ENCODE results near the gene SGMS1. TPM values are rescaled to one million over a fixed set of nuclear protein-coding genes. Genes with fewer than 3 reads are reported as not detected.

Gene SGMS1
- total RNA-seq, 1 experiment from 2014 or later = 20.4 TPM

DNA sequence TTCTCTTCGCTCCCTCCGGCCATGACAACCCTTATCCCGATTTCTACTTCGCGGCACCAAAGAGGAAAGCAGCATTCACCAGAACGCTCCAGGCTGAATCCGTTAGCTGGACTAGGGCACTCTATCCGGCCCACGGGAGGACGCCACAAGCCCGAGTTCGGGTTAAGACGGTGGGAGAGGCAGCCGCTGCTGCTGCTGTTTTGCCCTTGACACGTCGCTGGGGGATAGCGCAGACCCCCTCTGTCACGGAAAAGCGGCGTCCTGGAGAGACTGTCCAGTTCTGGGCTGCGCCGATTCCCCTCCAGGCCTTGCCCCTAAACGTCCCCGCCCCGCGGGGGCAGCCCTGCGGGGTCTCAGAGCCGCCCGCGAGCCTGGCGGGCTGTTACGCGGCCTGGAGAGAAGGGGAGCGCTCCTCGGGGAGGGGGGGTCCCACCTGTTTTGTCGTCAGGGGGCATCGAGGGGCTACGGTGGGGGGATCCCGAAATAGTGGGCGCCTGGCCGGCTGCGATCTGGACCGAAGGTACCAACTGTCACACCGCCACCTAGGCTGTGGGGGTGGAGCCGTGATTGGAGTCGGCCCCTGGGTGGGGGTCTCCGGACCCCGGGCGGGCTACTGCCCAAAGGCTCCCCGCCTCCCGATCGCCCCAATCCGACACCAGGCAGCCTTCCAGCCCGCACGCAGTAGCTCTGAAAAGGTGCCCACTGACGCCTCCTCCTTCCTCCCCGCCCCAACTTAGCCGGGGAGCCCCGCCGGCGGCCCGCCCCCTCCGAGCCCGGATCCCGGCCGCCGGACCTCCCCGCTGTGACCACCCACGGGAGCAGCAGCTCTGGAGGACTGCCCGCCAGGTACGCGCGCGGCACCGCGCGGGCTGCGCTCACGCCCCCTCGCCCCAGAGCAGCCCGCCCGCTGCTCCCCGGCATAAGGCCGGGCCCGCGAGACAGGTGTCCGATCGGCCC lies 772 bp downstream of the SGMS1 start:
- Histone ChIP-seq H3K9ac (ENCODE audit: extremely low read depth, insufficient read length, low read length) (peak overlapping the region; percentile 47), H3T11ph (ENCODE audit: low read length) (no peak overlapping the region), H3K56ac (ENCODE audit: insufficient read length, low read depth, low read length) (no peak overlapping the region), H2AK5ac (ENCODE audit: insufficient read length, low read length) (no peak overlapping the region), H3K27ac (ENCODE audit: insufficient read length, low read depth, low read length) (no peak overlapping the region), H3K4ac (ENCODE audit: low read depth, low read length) (no peak overlapping the region), H3K79me1 (ENCODE audit: insufficient read depth, low read depth, low read length, poor library complexity, severe bottlenecking) (no peaks in the 10 kb centered on the region), H2BK120ac (ENCODE audit: low read depth, low read length, poor library complexity, severe bottlenecking) (no peak overlapping the region), H3K23ac (ENCODE audit: insufficient read length, low read depth, low read length) (no peak overlapping the region), H3K23me2 (ENCODE audit: insufficient read length, low read depth, low read length, poor library complexity, severe bottlenecking) (peaks cover 28% of the 10 kb centered on the region), H2BK15ac (ENCODE audit: low read depth, low read length) (no peak overlapping the region), H3K18ac (ENCODE audit: insufficient read length, low read depth, low read length) (no peak overlapping the region), H2BK12ac (ENCODE audit: insufficient read length, low read depth, low read length) (no peak overlapping the region), H2BK5ac (ENCODE audit: insufficient read length, low read length) (no peak overlapping the region), H3K4me2 (ENCODE audit: insufficient read depth, insufficient read length, low read length) (peak overlapping the region; percentile 82), H3K79me2 (ENCODE audit: insufficient read depth, low read length) (no peaks in the 10 kb centered on the region; the same call in 1 of the 2 replicates), H4K8ac (replicated peaks; ENCODE audit: insufficient read length, low read depth, low read length) (no peak overlapping the region), H4K5ac (ENCODE audit: insufficient read length, low read depth, low read length) (no peak overlapping the region), H3K9me3 (ENCODE audit: control insufficient read depth, low read depth, low read length) (no peaks in the 10 kb centered on the region), H3K4me1 (ENCODE audit: insufficient read depth, low read length) (peaks cover 12% of the 10 kb centered on the region; the same call in 1 of the 2 replicates), H2BK20ac (ENCODE audit: low read depth, low read length, poor library complexity, severe bottlenecking) (no peak overlapping the region), H4K20me1 (ENCODE audit: control insufficient read depth, insufficient read depth, insufficient read length) (no peaks in the 10 kb centered on the region), H4K91ac (ENCODE audit: insufficient read length, low read depth, low read length) (no peak overlapping the region), H2AFZ (ENCODE audit: low read length) (no peak overlapping the region), H3K14ac (ENCODE audit: insufficient read depth, low read length) (no peak overlapping the region; the same call in 1 of the 2 replicates), H3K27me3 (ENCODE audit: insufficient read depth, low read length) (no peaks in the 10 kb centered on the region)
- H3K9me3 Mint-ChIP-seq = no peaks in the 10 kb centered on the region
- peaks cover 65 to 70% of the 10 kb centered on the region in 2 experiments for H3K4me1 Mint-ChIP-seq
- H3K4me3 Mint-ChIP-seq = peak overlapping the region; percentile 80 to 85
- no peak for DNase-seq
- H3K36me3 Mint-ChIP-seq (ENCODE audit: insufficient read depth in 1 of 3, low read depth in 3 of 3) = no peaks in the 10 kb centered on the region; a peak in 1 of 7 replicates
- WGBS (ENCODE audit: extremely low coverage, insufficient read length, low lambda C conversion rate) = no CpG with 5 or more reads among the region's 88 CpGs
- peak overlapping the region in 1 of 3 experiments; percentile 88; a peak in 1 of 7 replicates for H3K27ac Mint-ChIP-seq
- TF ChIP-seq, protein P1, sequence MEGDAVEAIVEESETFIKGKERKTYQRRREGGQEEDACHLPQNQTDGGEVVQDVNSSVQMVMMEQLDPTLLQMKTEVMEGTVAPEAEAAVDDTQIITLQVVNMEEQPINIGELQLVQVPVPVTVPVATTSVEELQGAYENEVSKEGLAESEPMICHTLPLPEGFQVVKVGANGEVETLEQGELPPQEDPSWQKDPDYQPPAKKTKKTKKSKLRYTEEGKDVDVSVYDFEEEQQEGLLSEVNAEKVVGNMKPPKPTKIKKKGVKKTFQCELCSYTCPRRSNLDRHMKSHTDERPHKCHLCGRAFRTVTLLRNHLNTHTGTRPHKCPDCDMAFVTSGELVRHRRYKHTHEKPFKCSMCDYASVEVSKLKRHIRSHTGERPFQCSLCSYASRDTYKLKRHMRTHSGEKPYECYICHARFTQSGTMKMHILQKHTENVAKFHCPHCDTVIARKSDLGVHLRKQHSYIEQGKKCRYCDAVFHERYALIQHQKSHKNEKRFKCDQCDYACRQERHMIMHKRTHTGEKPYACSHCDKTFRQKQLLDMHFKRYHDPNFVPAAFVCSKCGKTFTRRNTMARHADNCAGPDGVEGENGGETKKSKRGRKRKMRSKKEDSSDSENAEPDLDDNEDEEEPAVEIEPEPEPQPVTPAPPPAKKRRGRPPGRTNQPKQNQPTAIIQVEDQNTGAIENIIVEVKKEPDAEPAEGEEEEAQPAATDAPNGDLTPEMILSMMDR (conservative IDR thresholded peaks at IDR 0.05) = no peak
- peaks cover 2% of the 10 kb centered on the region for H3K27me3 Mint-ChIP-seq (ENCODE audit: low read depth)
